Cardiac fibroblast (primary cell): ENCODE results near the gene ERN2.
"Not testable (repeated sequence)": the region's sequence is repeated elsewhere in the genome, so short reads cannot be mapped to it uniquely, and the experiment has no call there.

Experiments
- DNase-seq, 2 donors: peaks; one replicate each; pipeline versions ENCODE4 v3.0.0 to v3.0.0-alpha.2; 2010; ENCODE audit warnings: low read depth in 2 of 2
- H3K4me3 ChIP-seq, 2 donors: replicated peaks in 1 of 2; 1 replicate in 1 of 2; 2 replicates in 1 of 2; pipeline ENCODE4 v1.5.1; 2011; ENCODE audit warnings: low read depth in 2 of 2, low read length in 2 of 2, mild to moderate bottlenecking in 2 of 2, moderate library complexity in 1 of 2
- TF ChIP-seq, protein P1 (sequence below): IDR thresholded peaks from one replicate; pipeline ENCODE4 v1.5.1; 2011; ENCODE audit warnings: low read depth, mild to moderate bottlenecking, low read length, inconsistent platforms

ERN2 gene

DNA sequence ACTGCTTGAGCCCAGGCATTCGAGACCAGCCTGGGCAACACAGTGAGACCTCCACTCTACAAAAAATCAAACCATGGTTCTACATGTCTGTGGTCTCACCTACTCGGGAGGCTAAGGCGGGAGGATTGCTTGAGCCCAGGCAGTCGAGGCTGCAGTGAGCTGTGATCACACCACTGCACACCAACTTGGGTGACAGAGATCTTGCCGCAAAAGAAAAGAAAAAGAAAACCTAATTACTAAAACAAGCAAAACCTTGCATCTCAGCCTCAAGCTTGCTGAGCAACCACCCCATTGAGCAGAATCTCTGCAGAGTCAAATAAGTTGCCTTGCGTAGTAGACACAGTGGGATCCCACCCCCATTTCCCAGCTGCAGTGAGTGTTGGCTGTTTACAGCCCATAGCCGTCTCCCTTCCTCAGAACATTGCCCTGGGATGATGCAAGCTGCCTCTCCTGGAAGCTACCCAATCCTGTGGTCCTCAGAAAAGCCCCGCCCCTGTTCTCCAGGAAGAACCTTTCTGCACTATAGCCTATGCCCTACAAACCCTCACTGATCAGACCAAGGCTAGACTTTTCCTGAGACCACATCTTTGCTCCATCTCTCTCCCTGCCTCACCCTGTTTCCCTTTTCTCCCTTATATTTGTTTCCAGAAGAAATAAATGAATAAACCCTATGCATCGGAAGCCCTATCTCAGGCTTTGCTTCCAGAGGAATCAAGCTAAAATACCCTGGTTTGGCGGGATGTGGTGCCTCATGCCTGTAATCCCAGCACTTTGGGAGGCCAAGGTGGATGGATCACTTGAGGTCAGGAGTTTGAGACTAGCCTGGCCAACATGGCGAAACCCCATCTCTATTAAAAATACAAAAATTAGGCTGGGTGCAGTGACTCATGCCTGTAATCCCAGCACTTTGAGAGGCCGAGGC, 16.7 kb upstream of the ERN2 start:
- no peak overlapping the region for H3K4me3 ChIP-seq
- TF ChIP-seq, protein P1, sequence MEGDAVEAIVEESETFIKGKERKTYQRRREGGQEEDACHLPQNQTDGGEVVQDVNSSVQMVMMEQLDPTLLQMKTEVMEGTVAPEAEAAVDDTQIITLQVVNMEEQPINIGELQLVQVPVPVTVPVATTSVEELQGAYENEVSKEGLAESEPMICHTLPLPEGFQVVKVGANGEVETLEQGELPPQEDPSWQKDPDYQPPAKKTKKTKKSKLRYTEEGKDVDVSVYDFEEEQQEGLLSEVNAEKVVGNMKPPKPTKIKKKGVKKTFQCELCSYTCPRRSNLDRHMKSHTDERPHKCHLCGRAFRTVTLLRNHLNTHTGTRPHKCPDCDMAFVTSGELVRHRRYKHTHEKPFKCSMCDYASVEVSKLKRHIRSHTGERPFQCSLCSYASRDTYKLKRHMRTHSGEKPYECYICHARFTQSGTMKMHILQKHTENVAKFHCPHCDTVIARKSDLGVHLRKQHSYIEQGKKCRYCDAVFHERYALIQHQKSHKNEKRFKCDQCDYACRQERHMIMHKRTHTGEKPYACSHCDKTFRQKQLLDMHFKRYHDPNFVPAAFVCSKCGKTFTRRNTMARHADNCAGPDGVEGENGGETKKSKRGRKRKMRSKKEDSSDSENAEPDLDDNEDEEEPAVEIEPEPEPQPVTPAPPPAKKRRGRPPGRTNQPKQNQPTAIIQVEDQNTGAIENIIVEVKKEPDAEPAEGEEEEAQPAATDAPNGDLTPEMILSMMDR: no peak
- DNase-seq: peak; percentile 56 to 73

DNA sequence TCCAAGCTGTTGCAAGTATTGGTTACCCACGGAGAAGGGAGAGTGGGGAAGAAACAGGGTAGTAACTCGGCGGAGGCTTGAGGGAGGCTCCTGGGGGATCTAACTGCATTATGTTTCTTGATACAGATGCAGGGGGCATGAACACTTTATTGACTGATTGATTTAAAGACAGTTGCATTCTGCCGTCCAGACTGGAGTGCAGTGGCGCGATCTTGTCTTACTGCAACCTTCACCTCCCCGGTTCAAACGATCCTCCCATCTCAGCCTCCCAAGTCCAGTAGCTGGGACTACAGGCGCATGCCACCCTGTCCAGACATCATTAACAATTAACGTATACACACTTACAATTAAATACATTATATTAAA, 15.1 kb upstream of the ERN2 start:
- no peak overlapping the region for H3K4me3 ChIP-seq
- TF ChIP-seq, protein P1: no peak
- DNase-seq: no peak

DNA sequence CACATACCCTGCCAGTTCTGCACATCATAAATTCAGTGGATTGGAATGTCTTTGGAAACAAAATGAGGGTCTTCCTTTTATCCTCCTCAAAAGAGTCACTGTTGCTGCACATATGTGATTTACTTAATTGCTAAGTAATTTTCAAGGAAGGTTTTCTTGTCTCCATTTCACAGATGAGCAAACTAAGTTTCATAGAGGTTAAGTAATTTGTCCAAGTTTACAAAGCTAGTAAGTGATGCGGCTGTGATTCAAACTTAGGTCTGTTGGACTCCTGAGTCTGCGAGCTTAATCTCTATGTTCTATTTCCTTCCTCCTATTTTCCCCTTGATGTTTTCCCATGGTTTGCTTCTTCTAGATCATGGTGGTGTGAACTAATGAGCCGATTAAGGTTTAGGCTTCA, 13.7 kb upstream of the ERN2 start:
- DNase-seq: no peak
- TF ChIP-seq, protein P1: no peak
- no peak overlapping the region for H3K4me3 ChIP-seq

DNA sequence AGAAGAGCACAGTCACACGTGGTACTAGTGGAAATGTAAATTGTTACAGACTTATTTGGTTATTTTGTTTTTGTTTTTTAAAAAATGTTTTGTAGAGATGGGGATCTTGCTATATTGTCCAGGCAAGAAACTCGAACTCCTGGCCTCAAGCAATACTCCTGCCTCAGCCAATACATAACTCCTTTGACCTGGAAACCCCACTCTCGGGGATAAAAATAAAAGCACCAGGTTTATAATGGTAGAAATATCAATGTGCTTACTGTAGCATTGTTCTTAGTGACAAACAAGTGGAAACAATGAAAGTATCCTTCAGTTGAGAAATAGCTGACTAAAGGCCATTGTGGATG, 11.7 kb upstream of the ERN2 start:
- TF ChIP-seq, protein P1: no peak
- DNase-seq: no peak
- no peak overlapping the region for H3K4me3 ChIP-seq

DNA sequence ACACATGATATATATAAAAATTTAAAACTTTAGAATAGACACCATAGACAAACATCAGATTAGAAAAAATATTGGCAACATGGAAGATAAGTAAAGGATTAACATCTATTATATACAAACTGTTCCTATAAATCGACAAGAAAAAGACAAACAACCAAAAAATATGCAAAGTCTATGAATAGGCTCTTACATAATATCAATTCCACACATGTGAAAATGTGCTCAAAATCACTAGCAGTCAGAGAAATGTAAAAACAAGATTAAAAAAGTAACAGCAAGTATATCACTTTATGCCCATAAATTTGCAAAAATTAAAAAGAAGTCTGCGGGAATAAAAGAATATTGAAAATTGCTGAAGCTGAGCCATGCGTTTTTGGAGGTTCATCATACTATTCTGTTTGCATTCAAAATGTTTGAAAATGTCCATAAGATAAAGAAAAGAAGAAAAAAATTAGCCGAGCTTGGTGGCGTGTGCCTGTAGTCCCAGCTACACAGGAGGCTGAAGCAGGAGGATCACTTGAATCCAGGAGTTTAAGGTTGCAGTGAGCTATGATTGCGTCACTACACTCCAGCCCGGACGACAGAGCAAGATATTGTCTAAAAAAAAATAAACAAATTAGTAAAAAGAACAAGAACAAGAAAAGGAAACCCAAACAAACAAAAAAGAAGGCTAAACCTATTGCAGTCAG, 11.2 kb upstream of the ERN2 start:
- TF ChIP-seq, protein P1: no peak
- no peak overlapping the region for H3K4me3 ChIP-seq
- DNase-seq: no peak

DNA sequence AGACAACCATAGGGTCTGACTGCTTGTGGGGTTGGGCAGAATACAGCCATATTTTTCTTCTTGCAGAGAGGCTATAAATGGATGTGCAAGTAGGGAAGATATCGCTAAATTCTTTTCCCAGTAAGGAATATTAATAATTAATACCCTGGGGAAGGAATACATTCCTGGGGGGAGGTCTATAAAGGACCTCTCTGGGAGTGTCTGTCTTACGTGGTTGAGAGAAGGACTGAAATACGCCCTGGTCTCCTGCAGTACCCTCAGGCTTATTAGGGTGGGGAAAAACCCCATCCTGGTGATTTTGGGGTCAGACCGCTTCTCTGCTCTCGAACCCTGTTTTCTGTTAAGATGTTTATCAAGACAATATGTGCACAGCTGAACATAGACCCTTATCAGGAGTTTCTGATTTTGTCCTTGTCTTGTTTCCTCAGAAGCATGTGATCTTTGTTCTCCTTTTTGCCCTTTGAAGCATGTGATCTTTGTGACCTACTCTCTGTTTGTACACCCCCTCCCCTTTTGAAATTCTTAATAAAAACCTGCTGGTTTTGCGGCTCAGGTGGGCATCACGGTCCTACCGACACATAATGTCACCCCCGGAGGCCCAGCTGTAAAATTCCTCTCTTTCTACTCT, 9.7 kb upstream of the ERN2 start:
- DNase-seq, H3K4me3 ChIP-seq: not testable (repeated sequence)

DNA sequence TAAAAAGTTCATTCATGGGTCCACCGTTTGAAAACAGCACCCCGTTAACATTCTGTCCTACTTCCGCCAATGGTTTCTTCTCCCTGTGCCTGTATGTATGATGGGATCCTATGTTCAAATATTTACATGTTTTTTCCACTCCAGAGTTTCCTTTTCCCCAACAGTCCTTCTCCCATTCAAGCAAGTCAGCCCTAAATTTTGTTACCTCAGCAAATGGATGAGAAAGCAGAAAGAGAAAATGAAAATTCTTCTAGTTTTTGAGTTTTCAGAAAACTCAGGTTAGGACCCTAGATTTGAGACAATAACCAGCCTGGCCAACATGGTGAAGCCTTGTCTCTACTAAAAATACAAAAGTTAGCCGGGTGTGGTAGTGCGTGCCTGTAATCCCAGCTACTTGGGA, 3.5 kb upstream of the ERN2 start:
- DNase-seq: no peak
- H3K4me3 ChIP-seq: no peak overlapping the region
- TF ChIP-seq, protein P1: no peak
